A673 (cell line): ENCODE data around the gene FCHSD1. TPM values are rescaled to one million over a fixed set of nuclear protein-coding genes. Genes with fewer than 3 reads are reported as not detected.

Source experiments
- BruUV-seq: library from RNA; stranded (reverse); fragments of 400-500 nt; replicated peaks from 2 replicates; lab custom pipeline; 2021; lab: Mats Ljungman, UMichigan
- CTCF ChIA-PET: fragments of 300-600 bp; sonication (Branson Sonifier 250); formaldehyde crosslinking; loops from one replicate; lab custom pipeline; 2022; ENCODE audit warnings: antibody characterized with exemption; lab: Charles Lee
- POLR2A ChIA-PET: fragments of 300-600 bp; sonication (Branson Sonifier 250); formaldehyde crosslinking; loops from one replicate; lab custom pipeline; 2022; ENCODE audit warnings: antibody characterized with exemption; ENCODE audit not compliant: low non-redundant PET; lab: Charles Lee
- DNase-seq: peaks from one replicate; pipeline ENCODE4 v3.0.0-alpha.2; 2015; ENCODE audit warnings: low spot score
- H3K27ac ChIP-seq: fragments of 200-600 bp; sonication (generic); 2 replicates; pipeline ENCODE4 v1.5.1; 2016; ENCODE audit warnings: mixed run types, low read depth, mild to moderate bottlenecking, mixed read lengths, antibody characterized with exemption, low read length; ENCODE audit not compliant: poor library complexity, severe bottlenecking
- H3K27me3 ChIP-seq: fragments of 200-600 bp; sonication (generic); replicated peaks from 2 replicates; pipeline ENCODE4 v1.6.1; 2017; ENCODE audit warnings: mixed run types, low read depth, mild to moderate bottlenecking, mixed read lengths, antibody characterized with exemption, low read length; ENCODE audit not compliant: insufficient read depth, poor library complexity
- H3K36me3 ChIP-seq: fragments of 200-600 bp; sonication (generic); 2 replicates; pipeline ENCODE4 v1.6.1; 2016; ENCODE audit warnings: mixed run types, mild to moderate bottlenecking, mixed read lengths, antibody characterized with exemption, low read length; ENCODE audit not compliant: insufficient read depth, poor library complexity, severe bottlenecking
- H3K4me1 ChIP-seq: fragments of 200-600 bp; sonication (generic); 2 replicates; pipeline ENCODE4 v1.6.1; 2017; ENCODE audit warnings: mixed run types, mild to moderate bottlenecking, mixed read lengths, antibody characterized with exemption, low read length; ENCODE audit not compliant: insufficient read depth, poor library complexity, severe bottlenecking
- H3K4me3 ChIP-seq: fragments of 200-600 bp; sonication (generic); 2 replicates; pipeline ENCODE4 v1.5.1; 2016; ENCODE audit warnings: low read depth, mixed run types, mild to moderate bottlenecking, mixed read lengths, low read length; ENCODE audit not compliant: poor library complexity, severe bottlenecking
- H3K9me3 ChIP-seq: fragments of 200-600 bp; sonication (generic); 2 replicates; pipeline ENCODE4 v1.6.1; 2016; ENCODE audit warnings: mixed run types, low read depth, mild to moderate bottlenecking, mixed read lengths, antibody characterized with exemption, low read length; ENCODE audit not compliant: poor library complexity, severe bottlenecking
- CTCF ChIP-seq: fragments of 300-800, 200-600 bp; sonication (generic); conservative IDR thresholded peaks from 2 replicates; pipeline ENCODE4 v1.5.1; 2017; ENCODE audit warnings: low read depth, mild to moderate bottlenecking, antibody characterized with exemption, low read length, moderate library complexity, mixed read lengths
- EZH2 ChIP-seq: fragments of 200-600 bp; sonication (generic); IDR thresholded peaks from 2 replicates; pipeline ENCODE4 v1.6.1; 2017; ENCODE audit warnings: borderline replicate concordance, low read depth, mild to moderate bottlenecking, mixed read lengths, antibody characterized with exemption, low read length; ENCODE audit not compliant: poor library complexity, severe bottlenecking
- intact Hi-C: fragments of 100-400 bp; cut with micrococcal nuclease; formaldehyde crosslinking; loops from one replicate; pipeline ENCODE4 v1.10.0; 2022; ENCODE audit not compliant: unreplicated experiment
- total RNA-seq: library from RNA; stranded (reverse); gene quantifications from 2 replicates; pipeline ENCODE4 v1.2.3, GENCODE V29; 2021

The FCHSD1 gene
- total RNA-seq, 1 experiment from 2014 or later, result 2.3 TPM

DNA sequence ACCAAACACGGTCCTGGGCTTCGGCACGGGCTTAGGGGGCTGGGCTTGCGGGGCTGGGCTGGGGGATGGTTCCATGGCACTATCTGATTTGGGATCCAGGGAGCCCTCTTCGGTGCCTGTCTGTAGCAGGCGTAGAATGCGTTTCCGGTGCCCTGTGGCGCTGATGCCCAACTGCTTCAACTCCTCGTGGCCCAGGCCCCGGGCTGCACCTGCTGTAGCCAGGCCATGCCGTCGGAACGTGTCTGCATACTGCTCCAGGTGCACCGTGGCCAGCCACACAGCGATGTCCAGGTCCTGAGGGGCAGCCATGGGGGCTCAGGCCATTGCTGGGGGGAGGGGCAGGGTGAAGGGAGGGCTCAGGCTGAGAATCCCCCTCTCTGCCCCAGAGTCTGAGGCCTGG lies 29.0 kb upstream of the FCHSD1 start:
- Histone ChIP-seq H3K27ac (no peak overlapping the region), H3K4me1 (peaks cover 9% of the 10 kb centered on the region), H3K9me3 (no peaks in the 10 kb centered on the region), H3K27me3 (no peaks in the 10 kb centered on the region), H3K4me3 (no peak overlapping the region), H3K36me3 (no peaks in the 10 kb centered on the region)
- ChIA-PET POLR2A (interaction anchor here (0.5 kb wide), 1 partner anchor 13 kb away, joined by 4 read pairs; no protein-coding TSS in a partner anchor), CTCF (interaction anchor here (1.6 kb wide), 1 partner anchor 88 kb away, joined by 6 read pairs; no protein-coding TSS in a partner anchor)
- BruUV-seq, result no TSS peak
- no peak for DNase-seq
- no peak for TF ChIP-seq EZH2
- TF ChIP-seq CTCF, result no peak
- intact Hi-C loops, result no loop called here

- DNase-seq, result peak; percentile 54
- no peak overlapping the region for H3K4me3 ChIP-seq
- intact Hi-C loops, result no loop called here
- CTCF ChIA-PET, result no interaction called here
- POLR2A ChIA-PET, result no interaction called here
- TF ChIP-seq CTCF (peak; percentile 40), EZH2 (no peak)
- H3K4me1 ChIP-seq, result peaks cover 19% of the 10 kb centered on the region
- H3K36me3 ChIP-seq, result no peaks in the 10 kb centered on the region
- H3K27me3 ChIP-seq, result no peaks in the 10 kb centered on the region
- BruUV-seq, result no TSS peak
- no peaks in the 10 kb centered on the region for H3K9me3 ChIP-seq
- no peak overlapping the region for H3K27ac ChIP-seq
These were observed 26.2 kb upstream of the FCHSD1 start for GRCh38 chr5:141677415-141677814.

DNA sequence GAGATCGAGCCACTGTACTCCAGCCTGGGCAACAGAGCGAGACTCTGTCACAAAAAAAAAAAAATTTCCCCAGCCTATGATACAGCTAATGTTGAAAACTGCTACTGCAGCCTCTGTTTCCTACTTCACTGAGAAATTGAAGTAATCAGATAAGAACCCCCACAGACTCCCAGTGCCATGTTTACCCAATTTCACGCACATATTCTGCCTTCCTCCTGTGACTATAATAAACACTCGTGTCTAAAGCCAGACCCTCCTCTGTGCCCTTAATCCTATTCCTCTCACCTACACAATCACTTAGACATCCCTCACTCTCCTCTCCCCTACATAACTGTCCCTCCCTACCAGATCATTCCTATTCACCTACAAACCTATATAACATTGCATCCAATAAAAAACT lies 24.5 kb upstream of the FCHSD1 start:
- no peak for DNase-seq
- intact Hi-C loops, result no loop called here
- H3K4me3 ChIP-seq, result no peak overlapping the region
- H3K9me3 ChIP-seq, result no peaks in the 10 kb centered on the region
- H3K27me3 ChIP-seq, result no peaks in the 10 kb centered on the region
- H3K27ac ChIP-seq, result no peak overlapping the region
- no TSS peak for BruUV-seq
- H3K4me1 ChIP-seq, result peaks cover 12% of the 10 kb centered on the region
- ChIA-PET POLR2A (no interaction called here), CTCF (no interaction called here)
- no peaks in the 10 kb centered on the region for H3K36me3 ChIP-seq
- TF ChIP-seq EZH2 (no peak), CTCF (no peak)
